H1 (cell line): Measurements from ENCODE around the gene TUNAR. TPM values are rescaled to one million over a fixed set of nuclear protein-coding genes. Genes with fewer than 3 reads are reported as not detected.

ENCODE experiments used
- CTCF ChIA-PET: fragments of 300-600 bp; sonication (Branson Sonifier 250); formaldehyde crosslinking; loops from one replicate; lab custom pipeline; 2021; ENCODE audit not compliant: partially characterized antibody; lab: Charles Lee
- POLR2A ChIA-PET: fragments of 300-600 bp; sonication (Branson Sonifier 250); formaldehyde crosslinking; loops from one replicate; lab custom pipeline; 2021; ENCODE audit warnings: inconsistent platforms; ENCODE audit not compliant: partially characterized antibody; lab: Charles Lee
- DNase-seq, 2 experiments: peaks; one replicate each; pipeline versions ENCODE4 v3.0.0 to v3.0.0-alpha.2; 2010 to 2022; ENCODE audit warnings: low spot score in 2 of 2, low read depth in 1 of 2, mixed read lengths in 1 of 2
- FAIRE-seq: peaks from 2 replicates; lab custom pipeline; 2011; peaks lifted over from hg19 to GRCh38; lab: Jason Lieb, UNC
- H2AFZ ChIP-seq: 2 replicates; pipeline ENCODE4 v1.8.1; 2012; ENCODE audit warnings: low read length, inconsistent platforms
- H2AK5ac ChIP-seq: 2 replicates; pipeline ENCODE4 v1.6.1; 2013; ENCODE audit warnings: low read depth, low read length
- H2BK120ac ChIP-seq: replicated peaks from 2 replicates; pipeline ENCODE3; 2013; ENCODE audit warnings: low read depth, low read length, inconsistent platforms
- H2BK12ac ChIP-seq: 2 replicates; pipeline ENCODE4 v1.6.1; 2013; ENCODE audit warnings: low read depth, low read length
- H2BK15ac ChIP-seq: 2 replicates; pipeline ENCODE4 v1.6.1; 2013; ENCODE audit warnings: low read length
- H2BK20ac ChIP-seq: 2 replicates; pipeline ENCODE4 v1.6.1; 2013; ENCODE audit warnings: low read length
- H2BK5ac ChIP-seq: 2 replicates; pipeline ENCODE4 v1.6.1; 2013; ENCODE audit warnings: low read depth, low read length
- H3K14ac ChIP-seq: 2 replicates; pipeline ENCODE4 v1.6.1; 2013; ENCODE audit warnings: inconsistent platforms; ENCODE audit not compliant: insufficient read length
- H3K18ac ChIP-seq: 2 replicates; pipeline ENCODE4 v1.6.1; 2013; ENCODE audit warnings: low read length; ENCODE audit errors: extremely low read depth
- H3K23ac ChIP-seq: 2 replicates; pipeline ENCODE4 v1.6.1; 2013; ENCODE audit warnings: inconsistent platforms; ENCODE audit not compliant: insufficient read length
- H3K23me2 ChIP-seq: 2 replicates; pipeline ENCODE4 v1.6.1; 2013; ENCODE audit warnings: low read depth, low read length
- H3K27ac ChIP-seq: 2 replicates; pipeline ENCODE4 v1.6.1; 2011; ENCODE audit warnings: low read depth, low read length, inconsistent platforms
- H3K27me3 ChIP-seq, 4 experiments: replicated peaks in 1 of 4; 1 replicate in 1 of 4; 2 replicates in 3 of 4; pipeline versions ENCODE4 v1.6.1 to v1.8.1; 2011 to 2013; ENCODE audit warnings: low read length in 3 of 4, mild to moderate bottlenecking in 3 of 4, inconsistent platforms in 2 of 4, mixed read lengths in 2 of 4, moderate library complexity in 1 of 4; ENCODE audit not compliant: control insufficient read depth in 3 of 4, insufficient read depth in 3 of 4; ENCODE audit errors: extremely low read depth in 1 of 4
- H3K36me3 ChIP-seq, 4 experiments: 2 replicates each; pipeline versions ENCODE4 v1.6.1 to v1.8.1; 2011 to 2013; ENCODE audit warnings: mild to moderate bottlenecking in 4 of 4, low read length in 3 of 4, moderate library complexity in 2 of 4, control low read depth in 1 of 4, inconsistent platforms in 1 of 4; ENCODE audit not compliant: insufficient read depth in 4 of 4, control insufficient read depth in 2 of 4
- H3K4ac ChIP-seq: replicated peaks from 2 replicates; pipeline ENCODE3; 2013; ENCODE audit warnings: low read length, low read depth, mixed read lengths, inconsistent platforms; ENCODE audit not compliant: insufficient read length
- H3K4me1 ChIP-seq, 4 experiments: replicated peaks in 1 of 4; 1 replicate in 1 of 4; 2 replicates in 3 of 4; pipeline versions ENCODE4 v1.6.1 to v1.8.1; 2011 to 2013; ENCODE audit warnings: low read length in 3 of 4, inconsistent platforms in 2 of 4, mixed read lengths in 1 of 4; ENCODE audit not compliant: insufficient read depth in 4 of 4, control insufficient read depth in 3 of 4
- H3K4me2 ChIP-seq, 2 experiments: 2 replicates each; pipeline versions ENCODE4 v1.6.1 to v1.8.1; 2011 to 2013; ENCODE audit warnings: low read depth in 2 of 2, low read length in 2 of 2, control low read depth in 1 of 2, inconsistent platforms in 1 of 2, mild to moderate bottlenecking in 1 of 2; ENCODE audit not compliant: insufficient read depth in 1 of 2
- H3K4me3 ChIP-seq, 4 experiments: fragments of 200-600, 300-600 bp in 1 of 4; sonication (generic), shearing (Covaris generic), sonication (Bioruptor Twin) in 1 of 4; 2 replicates each; pipeline versions ENCODE4 v1.5.1 to v1.8.1; 2011 to 2016; ENCODE audit warnings: low read length in 4 of 4, low read depth in 3 of 4, control low read depth in 2 of 4, inconsistent platforms in 2 of 4, mild to moderate bottlenecking in 2 of 4, mixed read lengths in 1 of 4, moderate library complexity in 1 of 4; ENCODE audit not compliant: insufficient read depth in 2 of 4; ENCODE audit errors: extremely low read depth in 1 of 4
- H3K56ac ChIP-seq: replicated peaks from 2 replicates; pipeline ENCODE3; 2013; ENCODE audit warnings: low read depth, mild to moderate bottlenecking, mixed read lengths, low read length, inconsistent platforms; ENCODE audit not compliant: insufficient read length
- H3K79me1 ChIP-seq: 2 replicates; pipeline ENCODE4 v1.6.1; 2013; ENCODE audit warnings: low read depth, low read length, control low read depth
- H3K79me2 ChIP-seq, 2 experiments: 2 replicates each; pipeline versions ENCODE4 v1.6.1 to v1.8.1; 2012 to 2013; ENCODE audit warnings: low read length in 2 of 2, mild to moderate bottlenecking in 2 of 2, inconsistent platforms in 1 of 2; ENCODE audit not compliant: insufficient read depth in 2 of 2, control insufficient read depth in 1 of 2
- H3K9ac ChIP-seq, 4 experiments: replicated peaks in 1 of 4; 1 replicate in 1 of 4; 2 replicates in 3 of 4; pipeline versions ENCODE4 v1.6.1 to v1.8.1; 2011 to 2013; ENCODE audit warnings: low read depth in 3 of 4, low read length in 3 of 4, control low read depth in 2 of 4, mild to moderate bottlenecking in 2 of 4, moderate library complexity in 2 of 4, inconsistent platforms in 1 of 4; ENCODE audit errors: extremely low read depth in 1 of 4
- H3K9me3 ChIP-seq, 2 experiments: 2 replicates each; pipeline versions ENCODE4 v1.6.1 to v1.8.1; 2012 to 2013; ENCODE audit warnings: mild to moderate bottlenecking in 2 of 2, moderate library complexity in 2 of 2, control low read depth in 1 of 2, inconsistent platforms in 1 of 2, low read depth in 1 of 2, low read length in 1 of 2, mixed read lengths in 1 of 2; ENCODE audit not compliant: insufficient read depth in 2 of 2
- H4K20me1 ChIP-seq, 2 experiments: replicated peaks in 1 of 2; 2 replicates each; pipeline versions ENCODE3 to v1.8.1; 2011 to 2013; ENCODE audit warnings: inconsistent platforms in 2 of 2, low read length in 2 of 2, mild to moderate bottlenecking in 1 of 2; ENCODE audit not compliant: insufficient read depth in 2 of 2, control insufficient read depth in 1 of 2
- H4K5ac ChIP-seq: 2 replicates; pipeline ENCODE4 v1.6.1; 2013; ENCODE audit warnings: low read length, low read depth, mixed read lengths, inconsistent platforms; ENCODE audit not compliant: insufficient read length
- H4K8ac ChIP-seq: 2 replicates; pipeline ENCODE4 v1.8.0; 2013; ENCODE audit warnings: mild to moderate bottlenecking, moderate library complexity, low read length, inconsistent platforms; ENCODE audit not compliant: insufficient read depth; ENCODE audit errors: extremely low read depth
- H4K91ac ChIP-seq: replicated peaks from 2 replicates; pipeline ENCODE3; 2013; ENCODE audit warnings: low read length, mixed read lengths, inconsistent platforms; ENCODE audit not compliant: insufficient read length
- SIN3A ChIP-seq, 2 experiments: IDR thresholded peaks in 1 of 2; conservative IDR thresholded peaks in 1 of 2; 2 replicates each; pipeline ENCODE4 v1.6.1; 2011 to 2012; ENCODE audit warnings: low read length in 2 of 2, improper control_type of control experiment in 1 of 2, low read depth in 1 of 2, mild to moderate bottlenecking in 1 of 2
- SIX5 ChIP-seq: IDR thresholded peaks from 2 replicates; pipeline ENCODE4 v1.6.1; 2011; ENCODE audit warnings: mild to moderate bottlenecking, low read depth, low read length
- TAF1 ChIP-seq: IDR thresholded peaks from 2 replicates; pipeline ENCODE4 v1.6.1; 2011; ENCODE audit warnings: mild to moderate bottlenecking, low read depth, low read length
- USF2 ChIP-seq: IDR thresholded peaks from 2 replicates; pipeline ENCODE4 v1.6.1; 2011; ENCODE audit warnings: low read length, improper control_type of control experiment
- WGBS, 2 experiments: shearing (Covaris generic) in 1 of 2; methylation state at CpG; one replicate each; pipeline versions ENCODE4 v1.1.6 to v1.1.7; 2013 to 2015; ENCODE audit warnings: low lambda C conversion rate in 2 of 2, mixed read lengths in 2 of 2, inconsistent platforms in 1 of 2, low coverage in 1 of 2, missing lambda C conversion rate in 1 of 2; ENCODE audit not compliant: insufficient replicate concordance in 2 of 2, insufficient coverage in 1 of 2, insufficient read length in 1 of 2; ENCODE audit errors: extremely low coverage in 1 of 2, missing lambda C conversion rate in 1 of 2; 5-methylcytosine and 5-hydroxymethylcytosine counted together
- polyA plus RNA-seq, 7 experiments: library from polyadenylated mRNA; depleted of rRNA in 3 of 7; stranded (reverse) in 5 of 7; unstranded in 2 of 7; fragments of >200 nt in 5 of 7; fragments of 200-250 nt in 2 of 7; gene quantifications; 1 replicate in 5 of 7; 2 replicates in 1 of 7; 4 replicates in 1 of 7; pipeline versions ENCODE4 v1.2.1 to v1.2.3, GENCODE V29; 2011 to 2013; ENCODE audit warnings: missing spikeins in 2 of 7, mixed read lengths in 2 of 7
- total RNA-seq: library from RNA; stranded (reverse); fragmentation: NEBNext Ultra II Directional; extraction: Animal tissue kit (Norgen Biotek cat#: 25700); gene quantifications from 2 replicates; pipeline ENCODE4 v1.2.1, GENCODE V29; 2021

The TUNAR gene
- total and polyA plus RNA-seq, 2 of the 8 experiments (the other 6 are each of a cell fraction or from before 2014, with no cell fraction given) = 12.8 to 63.9 TPM

GRCh38 chr14:95956601-95957460 is 80.2 kb downstream of the TUNAR start:
- WGBS, 2 experiments = 90% methylated on average over 5 of the region's 5 CpGs; no CpG with 5 or more reads in 1 of the 2 experiments
- TF ChIP-seq TAF1 = no peak
- no peak for TF ChIP-seq SIN3A (conservative IDR thresholded peaks at IDR 0.05 in 1 of 2, IDR thresholded peaks at IDR 0.05 in 1 of 2; ENCODE audit: low read depth in 1 of 2, low read length in 2 of 2)
- TF ChIP-seq SIX5 = no peak
- no peak for TF ChIP-seq USF2
- no peaks in the 10 kb centered on the region for H3K79me2 ChIP-seq
- peak overlapping the region; percentile 39 for H4K5ac ChIP-seq
- H2BK15ac ChIP-seq = no peak overlapping the region
- H4K8ac ChIP-seq = no peak overlapping the region; the same call in 1 of the 2 replicates
- H3K18ac ChIP-seq = peak overlapping the region; percentile 62; the same call in 1 of the 2 replicates
- H2AFZ ChIP-seq = no peak overlapping the region
- peaks cover 0 to 19% (median 12%) of the 10 kb centered on the region in 4 experiments; a peak in 4 of 7 replicates for H3K4me1 ChIP-seq
- no peak overlapping the region for H3K14ac ChIP-seq
- H3K56ac ChIP-seq = no peak overlapping the region
- peak overlapping the region; percentile 43; the same call in 1 of the 2 replicates for H2AK5ac ChIP-seq
- POLR2A ChIA-PET = interaction anchor here (0.9 to 3.1 kb wide), 3 partner anchors 9 to 21 kb away, joined by 3 to 27 read pairs (median 4); no protein-coding TSS in a partner anchor
- no peak overlapping the region for H3K27ac ChIP-seq
- peak overlapping the region; percentile 2 for H3K4ac ChIP-seq
- H2BK120ac ChIP-seq = peak overlapping the region; percentile 89
- no peaks in the 10 kb centered on the region for H4K20me1 ChIP-seq
- 0 out of 4 replicates have a peak, but pooled peaks cover 0 to 3% of the 10 kb centered on the region in 2 experiments for H3K9me3 ChIP-seq
- no peaks in the 10 kb centered on the region for H3K79me1 ChIP-seq
- H3K4me2 ChIP-seq = no peak overlapping the region
- H2BK12ac ChIP-seq = peak overlapping the region; percentile 94; the same call in 1 of the 2 replicates
- H3K23me2 ChIP-seq = no peaks in the 10 kb centered on the region
- no peak overlapping the region for H3K4me3 ChIP-seq
- no peak overlapping the region for H3K9ac ChIP-seq
- H3K27me3 ChIP-seq = no peaks in the 10 kb centered on the region
- CTCF ChIA-PET = interaction anchor here (1.0 to 1.6 kb wide), 3 partner anchors 22 to 183 kb away, joined by 3 to 5 read pairs (median 3); no protein-coding TSS in a partner anchor
- peak overlapping the region; percentile 67 for H4K91ac ChIP-seq
- no peaks in the 10 kb centered on the region for H3K36me3 ChIP-seq
- H2BK20ac ChIP-seq = peak overlapping the region; percentile 98
- peak overlapping the region; percentile 96; the same call in 1 of the 2 replicates for H2BK5ac ChIP-seq
- FAIRE-seq (no peak), DNase-seq (no peak)
- no peak overlapping the region for H3K23ac ChIP-seq
